ENCODE results near the gene GLS.

- TF ChIP-seq CTCF (IDR thresholded peaks at IDR 0.05) (no peak), EZH2 (IDR thresholded peaks at IDR 0.05; ENCODE audit: borderline replicate concordance, insufficient read depth, low read depth, low read length, poor library complexity, severe bottlenecking) (no peak)
Measured at GRCh38 chr2:190933361-190933760, 52.7 kb downstream of the GLS start.
